Natural killer cell (primary cell): ENCODE results near the gene RNF220. TPM values are rescaled to one million over a fixed set of nuclear protein-coding genes. Genes with fewer than 3 reads are reported as not detected.

Experiments used
- ATAC-seq, 3 donors: fragments of 150-1000 bp in 2 of 3; fragments of 200-7000 bp in 1 of 3; cut with Tn5 transposase; 1 replicate in 1 of 3; 2 replicates in 2 of 3; pipeline ENCODE4 v1.10.0; 2021; ENCODE audit warnings: mild to moderate bottlenecking in 2 of 3, moderate library complexity in 2 of 3
- DNase-seq, 2 donors: peaks; one replicate each; pipeline versions ENCODE4 v3.0.0 to v3.0.0-alpha.2; 2013 to 2021; ENCODE audit warnings: mixed read lengths in 1 of 2
- H3K27ac ChIP-seq: one replicate; pipeline ENCODE4 v1.5.1; 2013; ENCODE audit warnings: mild to moderate bottlenecking, low read length
- H3K27me3 ChIP-seq: one replicate; pipeline ENCODE4 v1.6.1; 2013; ENCODE audit warnings: low read length; ENCODE audit not compliant: control insufficient read depth, insufficient read depth
- H3K36me3 ChIP-seq: one replicate; pipeline ENCODE4 v1.6.1; 2013; ENCODE audit warnings: low read length; ENCODE audit not compliant: control insufficient read depth, insufficient read depth
- H3K4me1 ChIP-seq: one replicate; pipeline ENCODE4 v1.6.1; 2013; ENCODE audit warnings: low read length; ENCODE audit not compliant: control insufficient read depth, insufficient read depth
- H3K4me3 ChIP-seq: one replicate; pipeline ENCODE4 v1.5.1; 2013; ENCODE audit warnings: low read length
- H3K9me3 ChIP-seq: one replicate; pipeline ENCODE4 v1.6.1; 2013; ENCODE audit warnings: low read length; ENCODE audit not compliant: control insufficient read depth, insufficient read depth
- H3K27ac Mint-ChIP-seq, 2 donors: one replicate each; pipeline ENCODE4 v1.8.0; 2022; ENCODE audit warnings: mild to moderate bottlenecking in 2 of 2, mixed read lengths in 2 of 2, moderate library complexity in 1 of 2
- H3K27me3 Mint-ChIP-seq, 2 donors: one replicate each; pipeline ENCODE4 v1.8.0; 2022; ENCODE audit warnings: low read depth in 2 of 2, mixed read lengths in 2 of 2
- H3K36me3 Mint-ChIP-seq: one replicate; pipeline ENCODE4 v1.8.0; 2022; ENCODE audit warnings: mixed read lengths
- H3K4me1 Mint-ChIP-seq, 2 donors: one replicate each; pipeline ENCODE4 v1.8.0; 2022; ENCODE audit warnings: mixed read lengths in 2 of 2
- H3K4me3 Mint-ChIP-seq: one replicate; pipeline ENCODE4 v1.8.0; 2022; ENCODE audit warnings: mild to moderate bottlenecking, moderate library complexity, mixed read lengths
- H3K9me3 Mint-ChIP-seq, 2 donors: one replicate each; pipeline ENCODE4 v1.8.0; 2022; ENCODE audit warnings: mixed read lengths in 2 of 2
- CTCF ChIP-seq: fragments of 200-600 bp; IDR thresholded peaks from one replicate; pipeline ENCODE4 v1.8.0; 2022; ENCODE audit warnings: antibody characterized with exemption
- WGBS: methylation state at CpG from one replicate; pipeline ENCODE4 v1.1.7; 2013; ENCODE audit warnings: missing lambda C conversion rate; ENCODE audit not compliant: insufficient coverage; 5-methylcytosine and 5-hydroxymethylcytosine counted together
- intact Hi-C: fragments of 100-400 bp; cut with micrococcal nuclease; formaldehyde crosslinking; loops from one replicate; pipeline ENCODE4 v1.14.2; 2022
- total RNA-seq, 4 donors: library from RNA; stranded (reverse); fragments of 120-200 nt in 1 of 4; gene quantifications; one replicate each; pipeline versions ENCODE4 v1.2.3 to v1.2.4, GENCODE V29; 2013 to 2022

Gene RNF220
- total RNA-seq, 3 donors from 2014 or later (not counting 1 experiment from before 2014, with no cell fraction given) = 88.5 to 107 (median 105) TPM

- TF ChIP-seq CTCF = no peak
- Histone ChIP-seq H3K4me3 (no peak overlapping the region), H3K9me3 (no peaks in the 10 kb centered on the region), H3K36me3 (peaks cover 62% of the 10 kb centered on the region), H3K27me3 (no peaks in the 10 kb centered on the region), H3K27ac (no peak overlapping the region), H3K4me1 (peaks cover 13% of the 10 kb centered on the region)
- DNase-seq = no peak
- 96% methylated on average over 14 of the region's 14 CpGs for WGBS
- Mint-ChIP-seq H3K36me3 (no peaks in the 10 kb centered on the region), H3K4me1 (peaks cover 38 to 54% of the 10 kb centered on the region in 2 donors), H3K4me3 (no peak overlapping the region), H3K27ac (no peak overlapping the region), H3K27me3 (no peaks in the 10 kb centered on the region), H3K9me3 (no peaks in the 10 kb centered on the region)
- intact Hi-C loops = no loop called here
- ATAC-seq = no peak
Measured at GRCh38 chr1:44636083-44636687, 231.1 kb downstream of the RNF220 start.

GRCh38 chr1:44636688-44637598 is 231.9 kb downstream of the RNF220 start:
- no peak for DNase-seq
- Mint-ChIP-seq H3K9me3 (no peaks in the 10 kb centered on the region), H3K27me3 (no peaks in the 10 kb centered on the region), H3K4me1 (peaks cover 36 to 57% of the 10 kb centered on the region in 2 donors), H3K4me3 (no peak overlapping the region), H3K36me3 (peaks cover 2% of the 10 kb centered on the region), H3K27ac (no peak overlapping the region)
- no peak for TF ChIP-seq CTCF
- peaks cover 9% of the 10 kb centered on the region for H3K4me1 ChIP-seq
- H3K4me3 ChIP-seq = no peak overlapping the region
- H3K36me3 ChIP-seq = peaks cover 69% of the 10 kb centered on the region
- WGBS = 95% methylated on average over 13 of the region's 13 CpGs
- intact Hi-C loops = no loop called here
- H3K27me3 ChIP-seq = no peaks in the 10 kb centered on the region
- no peaks in the 10 kb centered on the region for H3K9me3 ChIP-seq
- no peak for ATAC-seq
- no peak overlapping the region for H3K27ac ChIP-seq

DNA sequence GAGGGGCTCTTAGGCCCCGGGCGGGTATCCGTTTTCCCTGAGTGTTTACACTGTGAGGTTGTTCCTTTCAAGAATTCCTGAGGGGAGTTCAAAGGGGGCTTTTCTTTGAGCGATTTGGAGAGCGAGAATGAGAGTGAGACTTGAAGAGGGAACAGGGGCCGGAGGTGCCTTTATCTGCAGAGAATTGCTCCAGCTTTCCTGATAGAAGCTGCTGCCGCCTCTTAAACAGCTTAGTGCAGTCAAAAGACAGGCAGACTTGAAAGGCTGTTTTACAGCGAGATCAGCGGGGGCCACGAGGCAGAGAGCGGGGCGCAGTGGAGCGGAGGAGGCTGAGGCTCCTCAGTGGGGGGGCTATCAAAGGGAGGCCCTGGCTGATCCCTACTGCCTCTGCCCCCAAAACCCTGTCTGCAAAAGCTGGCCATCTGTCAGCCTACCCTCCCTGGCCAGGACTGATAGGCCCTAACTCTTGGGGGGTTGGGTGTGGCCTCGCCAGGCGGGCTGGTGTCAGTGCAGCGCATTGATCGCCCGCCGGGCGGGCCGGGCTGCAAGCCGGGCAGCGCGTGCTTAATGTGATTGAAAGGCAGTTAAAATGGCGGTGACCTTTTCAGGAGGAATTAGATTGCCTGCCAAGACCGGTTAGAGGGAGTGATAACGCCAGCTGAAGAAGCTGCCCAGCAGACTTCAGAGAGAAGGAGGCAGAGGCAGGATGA is 232.8 kb downstream of the RNF220 start:
- Histone ChIP-seq H3K4me3 (no peak overlapping the region), H3K36me3 (peaks cover 78% of the 10 kb centered on the region), H3K4me1 (peaks cover 3% of the 10 kb centered on the region), H3K27ac (no peak overlapping the region), H3K27me3 (no peaks in the 10 kb centered on the region), H3K9me3 (no peaks in the 10 kb centered on the region)
- ATAC-seq = no peak
- DNase-seq = no peak
- H3K4me3 Mint-ChIP-seq = no peak overlapping the region
- peaks cover 32 to 59% of the 10 kb centered on the region in 2 donors for H3K4me1 Mint-ChIP-seq
- peaks cover 7% of the 10 kb centered on the region for H3K36me3 Mint-ChIP-seq
- no peaks in the 10 kb centered on the region for H3K27me3 Mint-ChIP-seq
- intact Hi-C loops = no loop called here
- H3K9me3 Mint-ChIP-seq = no peaks in the 10 kb centered on the region
- TF ChIP-seq CTCF = no peak
- H3K27ac Mint-ChIP-seq = no peak overlapping the region
- 96% methylated on average over 27 of the region's 27 CpGs for WGBS
